Heart right ventricle (tissue), 16 donors: ENCODE data around the gene CLMN. TPM values are rescaled to one million over a fixed set of nuclear protein-coding genes. Genes with fewer than 3 reads are reported as not detected.

Source experiments
- ATAC-seq, 8 donors: fragments of 200-7000 bp; cut with Tn5 transposase; one replicate each; pipeline ENCODE4 v1.9.1; 2020; ENCODE audit warnings: mild to moderate bottlenecking in 8 of 8, moderate library complexity in 8 of 8, moderate number of reproducible peaks in 1 of 8
- DNase-seq, 2 donors: peaks; one replicate each; pipeline ENCODE4 v3.0.0-alpha.2; 2020
- H3K27ac ChIP-seq, 10 donors: fragments of 200-600 bp; sonication (generic) in 2 of 10; one replicate each; pipeline versions ENCODE4 v1.5.0 to v1.8.0; 2020 to 2022; ENCODE audit warnings: mild to moderate bottlenecking in 3 of 10
- H3K27me3 ChIP-seq, 7 donors: fragments of 200-600 bp; one replicate each; pipeline ENCODE4 v1.8.0; 2021 to 2022; ENCODE audit warnings: mild to moderate bottlenecking in 2 of 7
- H3K36me3 ChIP-seq, 9 donors: fragments of 200-600 bp; sonication (generic) in 1 of 9; one replicate each; pipeline versions ENCODE4 v1.5.0 to v1.8.0; 2020 to 2022; ENCODE audit warnings: mild to moderate bottlenecking in 2 of 9
- H3K4me1 ChIP-seq, 9 donors: fragments of 200-600 bp; sonication (generic) in 1 of 9; one replicate each; pipeline versions ENCODE4 v1.5.0 to v1.8.0; 2020 to 2022; ENCODE audit warnings: mild to moderate bottlenecking in 4 of 9
- H3K4me3 ChIP-seq, 10 donors: fragments of 200-600 bp; sonication (generic) in 2 of 10; one replicate each; pipeline versions ENCODE4 v1.5.0 to v1.8.0; 2020 to 2022; ENCODE audit warnings: mild to moderate bottlenecking in 7 of 10, moderate library complexity in 2 of 10
- H3K9me3 ChIP-seq, 11 donors: fragments of 200-600 bp in 10 of 11; sonication (generic) in 2 of 11; one replicate each; pipeline versions ENCODE4 v1.5.0 to v1.8.0; 2013 to 2022; ENCODE audit warnings: mild to moderate bottlenecking in 2 of 11, control low read depth in 1 of 11, moderate library complexity in 1 of 11
- CTCF ChIP-seq, 9 donors: fragments of 200-600 bp; sonication (generic) in 2 of 9; IDR thresholded peaks; one replicate each; pipeline versions ENCODE4 v1.5.0 to v1.8.0; 2021 to 2022; ENCODE audit warnings: antibody characterized with exemption in 9 of 9, mild to moderate bottlenecking in 5 of 9, moderate library complexity in 1 of 9
- WGBS, 2 donors: extraction: QIAGEN DNeasy Blood & Tissue Kit; methylation state at CpG; one replicate each; pipeline ENCODE4 v1.1.7; 2013; ENCODE audit warnings: inconsistent platforms in 1 of 2; 5-methylcytosine and 5-hydroxymethylcytosine counted together
- intact Hi-C, 10 donors: fragments of 100-400 bp; cut with DNase I; formaldehyde crosslinking; loops; one replicate each; pipeline versions ENCODE4 v1.11.1 to v1.14.2; 2022
- polyA plus RNA-seq, 2 donors: library from polyadenylated mRNA; stranded (reverse); fragments of 200-250 nt; gene quantifications; one replicate each; pipeline ENCODE4 v1.2.3, GENCODE V29; 2013
- total RNA-seq, 10 donors: library from RNA; stranded (reverse); fragmentation: NEBNext Ultra II Directional in 3 of 10; extraction: Animal tissue kit (Norgen Biotek cat#: 25700) in 3 of 10; gene quantifications; one replicate each; pipeline versions ENCODE4 v1.2.1 to v1.2.4, GENCODE V29; 2021 to 2023
- donor health status: Arrhythmogenic right ventricular cardiomyopathy.
- donor health status: ischemic (EF 13 %, LVEDD 7.1; RV severe dilation, severe dysfunction).
- donor health status: healthy with polysubstance abuse.
- donor health status: DM: no; HTN: yes; CAD: no.
- donor health status: DM: no; HTN: no; CAD: no.
- donor health status: ischemic (EF 25% LVEDD 6.9; RV normal size, moderate dysfunction).
- donor health status: ischemic (EF 25% LVEDD 5.7; RV mildly dilated, moderate dysfunction).
- donor health status: healthy.
- donor health status: DM: yes; HTN: yes; CAD: no.
- donor health status: Ischemic cardiomyopathy.
- donor health status: ischemic (EF 35%, LVEDD 5.7; RV mildly dilated, moderate dysfunction).
- donor health status: nonischemic (EF 11% LVEDD 7.7; RV severe dilation, severe dysfunction).
- donor health status: DM: yes; HTN: yes; CAD: no.
- donor health status: PGD.
- donor health status: ischemic (EF 29% LVEDD 5.4; RV normal size, mild dysfunction).
- donor health status: nonischemic (EF 23%, LVEDD 6.1; RV moderate dilation, normal function).

The CLMN gene
- total and polyA plus RNA-seq, 12 donors = 2.6 to 14.5 (median 5.9) TPM

DNA sequence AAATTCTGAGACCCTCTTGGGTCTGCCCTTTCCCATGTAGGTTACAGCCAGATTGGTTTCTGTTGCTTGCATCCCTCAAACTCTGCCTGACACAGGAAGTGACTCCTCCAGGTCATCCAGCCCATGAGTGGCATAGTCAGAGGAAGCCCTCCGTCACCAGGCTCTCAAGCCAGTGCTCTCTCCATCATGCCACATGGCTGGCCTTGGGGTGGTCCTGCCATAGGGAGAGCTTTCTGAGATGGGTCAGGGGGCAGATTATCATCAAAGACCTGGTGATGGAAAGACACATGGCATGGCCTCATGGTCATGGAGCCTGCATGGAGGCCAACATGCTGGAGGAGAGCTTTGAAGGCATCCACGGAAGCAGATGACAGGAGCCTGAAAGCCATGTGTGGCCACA lies 15.4 kb upstream of the CLMN start:
- DNase-seq (no peak), ATAC-seq (no peak)
- Histone ChIP-seq H3K4me3 (no peak overlapping the region), H3K27me3 (peaks cover 0 to 31% (median 7%) of the 10 kb centered on the region in 7 donors), H3K9me3 (peaks cover 0 to 11% (median 0%) of the 10 kb centered on the region in 11 donors), H3K36me3 (no peaks in the 10 kb centered on the region), H3K27ac (no peak overlapping the region), H3K4me1 (peaks cover 0 to 1% (median 0%) of the 10 kb centered on the region in 9 donors)
- TF ChIP-seq CTCF (IDR thresholded peaks at IDR 0.05) = no peak
- intact Hi-C loops = no loop called here
- 89 to 90% methylated on average over 2 of the region's 2 CpGs for WGBS, 2 donors

DNA sequence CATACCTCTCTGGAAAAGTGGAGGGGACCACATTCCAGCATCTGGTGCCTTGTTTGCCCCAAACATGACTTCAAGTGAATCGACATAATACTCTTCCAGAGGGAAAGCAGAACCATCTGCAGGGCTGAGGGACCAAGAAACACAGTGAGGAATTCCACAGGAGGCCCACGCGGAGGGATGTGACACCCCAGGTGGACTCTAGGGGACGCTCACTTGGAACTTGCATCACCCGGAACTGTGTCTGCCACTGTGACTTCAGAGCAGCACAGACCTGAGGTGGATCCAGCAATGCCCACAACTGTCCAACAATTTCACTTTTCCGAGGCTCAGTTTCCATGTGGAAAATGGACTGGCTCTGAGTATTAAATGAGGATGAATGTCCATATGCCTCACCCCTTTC lies 14.3 kb upstream of the CLMN start:
- Histone ChIP-seq H3K36me3 (no peaks in the 10 kb centered on the region), H3K9me3 (peaks cover 0 to 11% (median 0%) of the 10 kb centered on the region in 11 donors), H3K27me3 (peaks cover 0 to 33% (median 7%) of the 10 kb centered on the region in 7 donors), H3K4me3 (no peak overlapping the region), H3K27ac (no peak overlapping the region), H3K4me1 (no peaks in the 10 kb centered on the region)
- WGBS, 2 donors = 72 to 81% methylated on average over 6 of the region's 6 CpGs
- DNase-seq = no peak
- no peak for TF ChIP-seq CTCF (IDR thresholded peaks at IDR 0.05)
- intact Hi-C loops = no loop called here
- no peak for ATAC-seq

- intact Hi-C loops = no loop called here
- H3K9me3 ChIP-seq = peaks cover 0 to 11% (median 0%) of the 10 kb centered on the region in 11 donors
- no peak overlapping the region for H3K4me3 ChIP-seq
- ATAC-seq (no peak), DNase-seq (no peak)
- WGBS, 2 donors = 90 to 94% methylated on average over 3 of the region's 3 CpGs
- H3K27me3 ChIP-seq = peaks cover 0 to 31% (median 11%) of the 10 kb centered on the region in 7 donors
- no peak overlapping the region for H3K27ac ChIP-seq
- no peaks in the 10 kb centered on the region for H3K4me1 ChIP-seq
- no peak for TF ChIP-seq CTCF (IDR thresholded peaks at IDR 0.05)
- H3K36me3 ChIP-seq = no peaks in the 10 kb centered on the region
These were observed 12.9 kb upstream of the CLMN start for GRCh38 chr14:95332641-95333040.

DNA sequence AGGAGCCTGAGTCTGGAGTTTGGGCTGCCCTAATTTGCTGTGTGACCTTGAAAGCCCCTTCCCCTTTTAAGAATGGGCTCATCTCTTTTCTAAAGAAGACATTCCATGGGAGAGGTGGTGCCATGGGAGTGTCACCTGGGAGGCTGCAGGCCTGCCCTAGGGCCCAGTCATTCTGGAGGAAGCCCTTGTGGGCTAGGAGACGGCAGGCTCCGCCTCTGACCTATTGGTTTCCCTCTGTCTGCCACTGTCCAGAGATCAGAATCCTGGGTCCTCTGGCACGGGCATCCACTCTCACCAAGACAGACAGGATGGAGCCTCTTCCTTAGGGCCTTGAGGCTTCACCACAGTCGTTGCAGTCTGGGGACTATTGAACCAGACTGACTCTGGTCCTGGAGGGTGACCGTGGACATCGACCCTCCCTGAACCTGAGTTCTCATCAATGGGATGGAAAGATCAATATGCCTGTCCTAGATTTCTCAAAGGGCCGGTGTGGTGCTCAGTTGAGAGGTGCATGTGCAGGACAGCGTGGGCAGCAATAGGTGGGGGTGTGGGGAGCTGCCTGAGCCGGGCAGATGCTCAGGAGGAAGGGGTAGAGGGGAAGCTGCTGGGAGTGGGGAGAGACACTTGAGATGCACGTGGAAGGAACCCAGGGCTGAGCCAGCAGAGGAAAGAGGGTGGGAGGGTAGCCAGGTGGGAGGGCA lies 12.2 kb upstream of the CLMN start:
- no peak for ATAC-seq
- intact Hi-C loops = no loop called here
- no peaks in the 10 kb centered on the region for H3K36me3 ChIP-seq
- H3K27me3 ChIP-seq = peaks cover 0 to 24% (median 5%) of the 10 kb centered on the region in 7 donors
- TF ChIP-seq CTCF (IDR thresholded peaks at IDR 0.05) = no peak
- H3K27ac ChIP-seq = no peak overlapping the region
- WGBS, 2 donors = 81 to 83% methylated on average over 10 of the region's 10 CpGs
- peaks cover 0 to 11% (median 0%) of the 10 kb centered on the region in 11 donors for H3K9me3 ChIP-seq
- no peak for DNase-seq
- no peak overlapping the region for H3K4me3 ChIP-seq
- H3K4me1 ChIP-seq = no peaks in the 10 kb centered on the region
